ENCODE measurements around the gene GALNT10. TPM values are rescaled to one million over a fixed set of nuclear protein-coding genes. Genes with fewer than 3 reads are reported as not detected.

Gene GALNT10
- total and polyA plus RNA-seq, 2 donors from 2014 or later, result 13.0 to 44.3 TPM

GRCh38 chr5:154319736-154320135 is 129.2 kb downstream of the GALNT10 start:
- H3K4me1 ChIP-seq (ENCODE audit: control insufficient read depth in 2 of 3, insufficient read depth in 2 of 3, low read depth in 1 of 3, low read length in 3 of 3), result peaks cover 0 to 3% (median 3%) of the 10 kb centered on the region in 3 donors
- intact Hi-C loops (cut with DNase I), result no loop called here
- no peaks in the 10 kb centered on the region for H3K36me3 ChIP-seq (ENCODE audit: control insufficient read depth in 2 of 3, insufficient read depth in 3 of 3, low read length in 3 of 3)
- H3K9ac ChIP-seq (ENCODE audit: low read length in 3 of 3), result no peak overlapping the region
- FAIRE-seq, result no peak
- no peak for TF ChIP-seq CTCF (IDR thresholded peaks at IDR 0.05; ENCODE audit: borderline replicate concordance, extremely low read depth, insufficient read depth)
- no peak overlapping the region for H3K4me3 ChIP-seq (ENCODE audit: low read length in 3 of 3)
- H3K27ac ChIP-seq (ENCODE audit: low read depth in 2 of 2, low read length in 2 of 2), result no peak overlapping the region
- H3K27me3 ChIP-seq (ENCODE audit: control insufficient read depth, insufficient read depth, low read length), result no peaks in the 10 kb centered on the region
- no peak for DNase-seq
- no peaks in the 10 kb centered on the region for H3K9me3 ChIP-seq (ENCODE audit: control insufficient read depth in 2 of 3, insufficient read depth in 1 of 3, low read length in 3 of 3)

- peaks cover 0 to 3% (median 3%) of the 10 kb centered on the region in 3 donors for H3K4me1 ChIP-seq (ENCODE audit: control insufficient read depth in 2 of 3, insufficient read depth in 2 of 3, low read depth in 1 of 3, low read length in 3 of 3)
- no peak for FAIRE-seq
- no peak for TF ChIP-seq CTCF (IDR thresholded peaks at IDR 0.05; ENCODE audit: borderline replicate concordance, extremely low read depth, insufficient read depth)
- no peaks in the 10 kb centered on the region for H3K36me3 ChIP-seq (ENCODE audit: control insufficient read depth in 2 of 3, insufficient read depth in 3 of 3, low read length in 3 of 3)
- no peak overlapping the region for H3K9ac ChIP-seq (ENCODE audit: low read length in 3 of 3)
- intact Hi-C loops (cut with DNase I), result no loop called here
- H3K9me3 ChIP-seq (ENCODE audit: control insufficient read depth in 2 of 3, insufficient read depth in 1 of 3, low read length in 3 of 3), result no peaks in the 10 kb centered on the region
- peak in 4 of 5 donors; percentile 69 to 86 (median 79) for DNase-seq
- no peak overlapping the region for H3K4me3 ChIP-seq (ENCODE audit: low read length in 3 of 3)
- no peak overlapping the region for H3K27ac ChIP-seq (ENCODE audit: low read depth in 2 of 2, low read length in 2 of 2)
- no peaks in the 10 kb centered on the region for H3K27me3 ChIP-seq (ENCODE audit: control insufficient read depth, insufficient read depth, low read length)
These were observed 129.9 kb downstream of the GALNT10 start for GRCh38 chr5:154320224-154321089.

DNA sequence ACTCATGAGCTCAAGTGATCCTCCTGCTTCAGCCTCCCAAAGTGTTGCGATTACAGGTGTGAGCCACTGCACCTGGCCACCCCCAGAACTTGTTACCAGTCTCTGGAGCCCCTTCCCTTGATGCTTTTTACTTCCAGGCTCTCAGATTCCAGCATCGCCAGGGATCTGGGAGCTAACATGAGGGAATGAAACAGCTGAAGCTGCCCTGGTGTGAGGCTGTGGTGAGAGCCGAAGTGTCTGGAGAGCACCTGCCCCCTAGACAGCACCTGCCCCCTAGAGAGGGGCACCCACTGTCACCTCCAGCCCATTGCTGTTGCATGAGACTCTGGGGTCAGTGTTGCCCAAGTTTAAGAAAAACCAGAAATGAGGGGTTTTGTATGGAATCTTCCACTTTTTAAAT is 131.0 kb downstream of the GALNT10 start:
- no peak overlapping the region for H3K9ac ChIP-seq (ENCODE audit: low read length in 3 of 3)
- no peaks in the 10 kb centered on the region for H3K36me3 ChIP-seq (ENCODE audit: control insufficient read depth in 2 of 3, insufficient read depth in 3 of 3, low read length in 3 of 3)
- H3K27me3 ChIP-seq (ENCODE audit: control insufficient read depth, insufficient read depth, low read length), result no peaks in the 10 kb centered on the region
- peaks cover 0 to 3% (median 0%) of the 10 kb centered on the region in 3 donors for H3K4me1 ChIP-seq (ENCODE audit: control insufficient read depth in 2 of 3, insufficient read depth in 2 of 3, low read depth in 1 of 3, low read length in 3 of 3)
- FAIRE-seq, result no peak
- no peak for TF ChIP-seq CTCF (IDR thresholded peaks at IDR 0.05; ENCODE audit: borderline replicate concordance, extremely low read depth, insufficient read depth)
- no peak overlapping the region for H3K4me3 ChIP-seq (ENCODE audit: low read length in 3 of 3)
- no peaks in the 10 kb centered on the region for H3K9me3 ChIP-seq (ENCODE audit: control insufficient read depth in 2 of 3, insufficient read depth in 1 of 3, low read length in 3 of 3)
- intact Hi-C loops (cut with DNase I), result no loop called here
- DNase-seq, result no peak
- no peak overlapping the region for H3K27ac ChIP-seq (ENCODE audit: low read depth in 2 of 2, low read length in 2 of 2)
